Thyroid gland (tissue), 4 donors: Measurements from ENCODE around the gene ELFN2. TPM values are rescaled to one million over a fixed set of nuclear protein-coding genes. Genes with fewer than 3 reads are reported as not detected.

Source experiments
- DNase-seq, 2 donors: peaks; one replicate each; pipeline ENCODE4 v3.0.0-alpha.2; 2019
- H3K27ac ChIP-seq, 3 donors: fragments of 200-600 bp; sonication (generic); 1 replicate in 2 of 3; 2 replicates in 1 of 3; pipeline ENCODE4 v1.5.1; 2016 to 2019; ENCODE audit warnings: mild to moderate bottlenecking in 1 of 3, moderate library complexity in 1 of 3
- H3K27me3 ChIP-seq: fragments of 200-600 bp; sonication (generic); one replicate; pipeline ENCODE4 v1.5.1; 2019
- H3K36me3 ChIP-seq, 2 donors: fragments of 200-600 bp; sonication (generic); one replicate each; pipeline ENCODE4 v1.5.1; 2016 to 2019
- H3K4me1 ChIP-seq, 2 donors: fragments of 200-600 bp; sonication (generic); one replicate each; pipeline ENCODE4 v1.5.1; 2017 to 2019
- H3K4me3 ChIP-seq, 3 donors: fragments of 200-600 bp; sonication (generic); replicated peaks in 1 of 3; 1 replicate in 2 of 3; 2 replicates in 1 of 3; pipeline ENCODE4 v1.5.1; 2016; ENCODE audit warnings: mild to moderate bottlenecking in 1 of 3
- H3K9me3 ChIP-seq: fragments of 200-600 bp; sonication (generic); one replicate; pipeline ENCODE4 v1.5.1; 2017
- POLR2A ChIP-seq, 2 donors: fragments of 450-650 bp; IDR thresholded peaks; one replicate each; pipeline ENCODE4 v1.6.1; 2017; ENCODE audit warnings: antibody characterized with exemption in 2 of 2, mild to moderate bottlenecking in 2 of 2, moderate library complexity in 1 of 2
- WGBS, 2 donors: methylation state at CpG; one replicate each; pipeline ENCODE4 v1.1.5; 2017; 5-methylcytosine and 5-hydroxymethylcytosine counted together
- intact Hi-C: fragments of 100-400 bp; cut with DNase I; formaldehyde crosslinking; loops from one replicate; pipeline ENCODE4 v1.15.1; 2023
- total RNA-seq, 4 donors: library from RNA; depleted of rRNA; stranded (reverse); fragments of >200 nt; gene quantifications; one replicate each; pipeline ENCODE4 v1.2.3, GENCODE V29; 2016
- TF ChIP-seq, protein P1 (sequence below), 6 experiments: fragments of 200-600 bp in 3 of 6; fragments of 450-650 bp in 3 of 6; sonication (generic) in 3 of 6; IDR thresholded peaks; one replicate each; pipeline ENCODE4 v1.5.1; 2016 to 2019; ENCODE audit warnings: antibody characterized with exemption in 6 of 6, mild to moderate bottlenecking in 2 of 6, inconsistent platforms in 1 of 6, moderate library complexity in 1 of 6

The ELFN2 gene
- total RNA-seq, 4 donors from 2014 or later, result 0.05 TPM; not detected in 3

DNA sequence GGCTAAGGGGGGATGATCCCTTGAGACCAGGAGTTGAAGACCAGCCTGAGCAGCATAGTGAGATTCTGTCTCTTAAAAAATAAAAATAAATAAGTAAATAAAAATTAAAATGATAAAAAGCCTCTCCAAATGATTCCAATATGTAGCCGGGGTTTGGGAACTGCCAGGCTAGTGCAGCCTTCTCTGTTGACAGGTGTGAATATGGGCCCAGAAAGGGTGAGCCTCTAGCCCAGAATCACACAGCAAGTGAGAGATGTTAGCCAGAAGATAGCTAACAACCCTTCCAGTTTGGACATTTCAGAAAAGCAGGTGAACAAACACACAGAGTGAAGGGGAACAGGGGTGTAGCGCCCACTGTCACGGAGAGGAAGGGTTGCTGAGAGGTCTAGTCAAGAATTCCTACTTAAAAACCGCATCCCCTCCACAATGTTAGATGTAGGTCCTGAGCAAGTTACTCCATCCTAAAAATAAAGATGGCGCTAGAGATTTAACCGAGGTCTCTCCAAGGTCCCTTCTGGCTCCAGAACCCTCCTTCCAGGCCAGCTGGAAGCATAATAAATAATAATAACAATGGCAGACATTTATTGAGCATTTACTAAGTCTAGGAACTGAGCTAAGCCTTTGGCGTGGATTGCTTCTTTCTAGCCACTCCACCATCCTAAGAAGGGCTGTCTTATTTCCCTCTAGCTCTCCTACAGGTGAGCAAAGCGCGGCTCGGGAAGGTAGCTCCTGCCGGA is 93.4 kb downstream of the ELFN2 start:
- Histone ChIP-seq H3K36me3 (no peaks in the 10 kb centered on the region), H3K4me1 (no peaks in the 10 kb centered on the region), H3K9me3 (no peaks in the 10 kb centered on the region), H3K27ac (no peak overlapping the region), H3K27me3 (peaks cover 19% of the 10 kb centered on the region), H3K4me3 (no peak overlapping the region)
- no peak for TF ChIP-seq POLR2A (IDR thresholded peaks at IDR 0.05)
- TF ChIP-seq, protein P1, sequence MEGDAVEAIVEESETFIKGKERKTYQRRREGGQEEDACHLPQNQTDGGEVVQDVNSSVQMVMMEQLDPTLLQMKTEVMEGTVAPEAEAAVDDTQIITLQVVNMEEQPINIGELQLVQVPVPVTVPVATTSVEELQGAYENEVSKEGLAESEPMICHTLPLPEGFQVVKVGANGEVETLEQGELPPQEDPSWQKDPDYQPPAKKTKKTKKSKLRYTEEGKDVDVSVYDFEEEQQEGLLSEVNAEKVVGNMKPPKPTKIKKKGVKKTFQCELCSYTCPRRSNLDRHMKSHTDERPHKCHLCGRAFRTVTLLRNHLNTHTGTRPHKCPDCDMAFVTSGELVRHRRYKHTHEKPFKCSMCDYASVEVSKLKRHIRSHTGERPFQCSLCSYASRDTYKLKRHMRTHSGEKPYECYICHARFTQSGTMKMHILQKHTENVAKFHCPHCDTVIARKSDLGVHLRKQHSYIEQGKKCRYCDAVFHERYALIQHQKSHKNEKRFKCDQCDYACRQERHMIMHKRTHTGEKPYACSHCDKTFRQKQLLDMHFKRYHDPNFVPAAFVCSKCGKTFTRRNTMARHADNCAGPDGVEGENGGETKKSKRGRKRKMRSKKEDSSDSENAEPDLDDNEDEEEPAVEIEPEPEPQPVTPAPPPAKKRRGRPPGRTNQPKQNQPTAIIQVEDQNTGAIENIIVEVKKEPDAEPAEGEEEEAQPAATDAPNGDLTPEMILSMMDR (IDR thresholded peaks at IDR 0.05), result no peak
- WGBS, 2 donors, result 32 to 40% methylated on average over 10 to 11 of the region's 11 CpGs
- intact Hi-C loops, result no loop called here
- DNase-seq, result no peak

- Histone ChIP-seq H3K27me3 (peaks cover 19% of the 10 kb centered on the region), H3K27ac (no peak overlapping the region), H3K36me3 (no peaks in the 10 kb centered on the region), H3K4me1 (no peaks in the 10 kb centered on the region), H3K9me3 (no peaks in the 10 kb centered on the region), H3K4me3 (no peak overlapping the region)
- intact Hi-C loops, result no loop called here
- 69 to 76% methylated on average over 5 to 8 of the region's 9 CpGs for WGBS, 2 donors
- DNase-seq, result no peak
- TF ChIP-seq POLR2A (IDR thresholded peaks at IDR 0.05), result no peak
- TF ChIP-seq, protein P1 (IDR thresholded peaks at IDR 0.05), result no peak
These were observed 95.3 kb downstream of the ELFN2 start for GRCh38 chr22:37331856-37332536.

- intact Hi-C loops, result no loop called here
- Histone ChIP-seq H3K36me3 (no peaks in the 10 kb centered on the region), H3K27me3 (peaks cover 21% of the 10 kb centered on the region), H3K4me3 (no peak overlapping the region), H3K9me3 (no peaks in the 10 kb centered on the region), H3K4me1 (no peaks in the 10 kb centered on the region), H3K27ac (no peak overlapping the region)
- TF ChIP-seq, protein P1 (IDR thresholded peaks at IDR 0.05), result no peak
- TF ChIP-seq POLR2A (IDR thresholded peaks at IDR 0.05), result no peak
- WGBS, 2 donors, result 14 to 62% methylated on average over 2 to 5 of the region's 7 CpGs
- DNase-seq, result no peak
These were observed 96.2 kb downstream of the ELFN2 start for GRCh38 chr22:37331034-37331428.

DNA sequence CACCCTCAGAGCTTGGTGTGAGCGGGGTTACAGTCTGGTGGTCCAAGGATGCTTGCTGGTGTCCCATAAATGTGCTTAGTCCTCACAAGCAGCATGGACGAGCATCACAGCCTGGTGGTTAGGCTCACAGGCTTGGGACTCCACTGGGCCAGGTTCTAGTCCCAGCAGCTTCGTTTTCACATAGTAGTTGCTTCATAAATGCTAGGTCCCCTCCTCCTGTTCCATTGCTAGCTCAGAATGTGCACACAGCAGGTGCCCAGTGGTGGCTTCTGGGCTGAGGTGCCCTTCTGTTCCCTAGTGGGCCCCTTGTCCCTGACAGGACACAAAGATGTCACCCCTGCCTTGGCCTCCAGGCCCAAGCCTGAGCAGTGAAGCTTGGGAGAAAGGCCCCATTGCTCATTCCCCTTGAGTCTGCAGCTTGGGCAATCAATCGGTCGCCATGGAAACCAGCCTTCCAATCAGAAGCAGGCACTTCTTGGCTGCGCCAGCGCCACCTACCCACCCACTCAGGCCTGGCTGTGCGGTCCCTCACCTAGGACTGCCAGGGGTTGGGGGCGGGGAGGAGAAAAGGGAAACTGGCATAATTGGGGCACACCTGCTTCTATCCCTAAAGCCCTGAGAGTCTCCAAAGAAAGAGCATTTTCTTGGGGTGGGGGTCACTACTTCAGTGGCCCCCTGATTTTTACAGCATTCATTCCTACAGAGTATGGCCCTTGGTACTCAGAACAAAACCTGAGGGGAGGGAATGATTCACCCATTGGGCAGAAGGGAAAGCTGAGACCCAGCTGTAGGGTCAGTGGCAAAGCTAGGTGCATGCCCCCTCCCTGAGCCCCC is 96.9 kb downstream of the ELFN2 start:
- peak in 1 of 2 donors; percentile 39 for DNase-seq
- TF ChIP-seq POLR2A (IDR thresholded peaks at IDR 0.05), result no peak
- TF ChIP-seq, protein P1 (IDR thresholded peaks at IDR 0.05), result no peak
- no peak overlapping the region for H3K27ac ChIP-seq
- 37 to 59% methylated on average over 4 to 9 of the region's 9 CpGs for WGBS, 2 donors
- peaks cover 27% of the 10 kb centered on the region for H3K27me3 ChIP-seq
- intact Hi-C loops, result no loop called here
- no peaks in the 10 kb centered on the region for H3K9me3 ChIP-seq
- no peaks in the 10 kb centered on the region for H3K4me1 ChIP-seq
- H3K36me3 ChIP-seq, result no peaks in the 10 kb centered on the region
- H3K4me3 ChIP-seq, result no peak overlapping the region
